IMR-90 (cell line): Measurements from ENCODE around the gene RIPOR3. TPM values are rescaled to one million over a fixed set of nuclear protein-coding genes. Genes with fewer than 3 reads are reported as not detected.

Source experiments
- ATAC-seq: fragments of 200-7000 bp; cut with Tn5 transposase; 2 replicates; pipeline ENCODE4 v1.9.1; 2020; ENCODE audit warnings: low read depth, mild to moderate bottlenecking, moderate library complexity
- BruUV-seq: library from RNA; stranded (reverse); fragments of 400-500 nt; replicated peaks from 2 replicates; lab custom pipeline; 2021; lab: Mats Ljungman, UMichigan
- CTCF ChIA-PET: fragments of 300-600 bp; formaldehyde crosslinking; extraction: SDS; loops from one replicate; lab custom pipeline; 2021; ENCODE audit warnings: antibody characterized with exemption; lab: Yijun Ruan, JAX
- POLR2A ChIA-PET: fragments of 300-600 bp; sonication (Branson Sonifier 250); formaldehyde crosslinking; loops from one replicate; lab custom pipeline; 2022; ENCODE audit warnings: antibody characterized with exemption; ENCODE audit not compliant: unreplicated experiment; lab: Charles Lee
- DNase-seq: peaks from one replicate; pipeline ENCODE4 v3.0.0; 2013
- H2AFZ ChIP-seq: replicated peaks from 2 replicates; pipeline ENCODE3; 2013; ENCODE audit warnings: low read length, mild to moderate bottlenecking; ENCODE audit not compliant: poor library complexity
- H2AK5ac ChIP-seq: 2 replicates; pipeline ENCODE4 v1.6.1; 2013; ENCODE audit warnings: low read depth, low read length, inconsistent platforms
- H2AK9ac ChIP-seq: replicated peaks from 2 replicates; pipeline ENCODE3; 2013; ENCODE audit warnings: mild to moderate bottlenecking, low read depth, low read length, moderate library complexity; ENCODE audit not compliant: poor library complexity
- H2BK120ac ChIP-seq: 2 replicates; pipeline ENCODE4 v1.6.1; 2013; ENCODE audit warnings: low read depth, low read length, inconsistent platforms
- H2BK15ac ChIP-seq: 3 replicates; pipeline ENCODE4 v1.6.1; 2013; ENCODE audit warnings: low read depth, low read length, inconsistent platforms
- H2BK20ac ChIP-seq: 2 replicates; pipeline ENCODE4 v1.6.1; 2013; ENCODE audit warnings: low read depth, mild to moderate bottlenecking, inconsistent platforms, low read length, moderate library complexity
- H2BK5ac ChIP-seq: 2 replicates; pipeline ENCODE4 v1.6.1; 2013; ENCODE audit warnings: mild to moderate bottlenecking, low read depth, low read length, inconsistent platforms; ENCODE audit not compliant: poor library complexity, severe bottlenecking
- H3K14ac ChIP-seq: replicated peaks from 2 replicates; pipeline ENCODE4 v1.6.1; 2013; ENCODE audit warnings: low read depth, low read length, inconsistent platforms
- H3K18ac ChIP-seq: 2 replicates; pipeline ENCODE4 v1.6.1; 2013; ENCODE audit warnings: low read depth, low read length, control low read depth
- H3K23ac ChIP-seq: 2 replicates; pipeline ENCODE4 v1.6.1; 2013; ENCODE audit warnings: low read depth, low read length, inconsistent platforms
- H3K27ac ChIP-seq: 2 replicates; pipeline ENCODE4 v1.5.1; 2013; ENCODE audit warnings: mild to moderate bottlenecking, control low read depth, low read length; ENCODE audit not compliant: insufficient read depth
- H3K27me3 ChIP-seq: 2 replicates; pipeline ENCODE4 v1.6.1; 2013; ENCODE audit warnings: low read length; ENCODE audit not compliant: control insufficient read depth, insufficient read depth
- H3K36me3 ChIP-seq: 2 replicates; pipeline ENCODE4 v1.6.1; 2013; ENCODE audit warnings: low read length, mixed read lengths; ENCODE audit not compliant: control insufficient read depth, insufficient read depth
- H3K4ac ChIP-seq: 2 replicates; pipeline ENCODE4 v1.6.1; 2013; ENCODE audit warnings: low read depth, low read length, inconsistent platforms
- H3K4me1 ChIP-seq: 2 replicates; pipeline ENCODE4 v1.6.1; 2013; ENCODE audit warnings: low read length, mixed read lengths; ENCODE audit not compliant: control insufficient read depth, insufficient read depth
- H3K4me2 ChIP-seq: 2 replicates; pipeline ENCODE4 v1.6.1; 2013; ENCODE audit warnings: low read depth, mild to moderate bottlenecking, control low read depth, low read length, moderate library complexity
- H3K4me3 ChIP-seq: 2 replicates; pipeline ENCODE4 v1.5.1; 2013; ENCODE audit warnings: low read depth, mild to moderate bottlenecking, control low read depth, low read length, moderate library complexity; ENCODE audit not compliant: insufficient read depth
- H3K56ac ChIP-seq: 2 replicates; pipeline ENCODE4 v1.6.1; 2013; ENCODE audit warnings: low read length, inconsistent platforms; ENCODE audit not compliant: insufficient read depth; ENCODE audit errors: extremely low read depth
- H3K79me1 ChIP-seq, 2 experiments: 2 replicates each; pipeline ENCODE4 v1.6.1; 2013; ENCODE audit warnings: low read length in 2 of 2, inconsistent platforms in 1 of 2, low read depth in 1 of 2
- H3K9ac ChIP-seq: 2 replicates; pipeline ENCODE4 v1.6.1; 2013; ENCODE audit warnings: low read depth, low read length, control low read depth
- H3K9me1 ChIP-seq: 2 replicates; pipeline ENCODE4 v1.6.1; 2013; ENCODE audit warnings: low read length, inconsistent platforms; ENCODE audit not compliant: insufficient read depth
- H3K9me3 ChIP-seq: 2 replicates; pipeline ENCODE4 v1.6.1; 2013; ENCODE audit warnings: low read length; ENCODE audit not compliant: control insufficient read depth, insufficient read depth
- H4K20me1 ChIP-seq: 2 replicates; pipeline ENCODE4 v1.6.1; 2013; ENCODE audit warnings: low read length, inconsistent platforms; ENCODE audit not compliant: insufficient read depth
- H4K5ac ChIP-seq: 2 replicates; pipeline ENCODE4 v1.6.1; 2013; ENCODE audit warnings: mild to moderate bottlenecking, low read depth, low read length, control low read depth
- H4K8ac ChIP-seq, 2 experiments: 2 replicates each; pipeline ENCODE4 v1.6.1; 2013; ENCODE audit warnings: low read depth in 2 of 2, low read length in 2 of 2, control low read depth in 1 of 2, inconsistent platforms in 1 of 2
- H4K91ac ChIP-seq: 2 replicates; pipeline ENCODE4 v1.6.1; 2013; ENCODE audit warnings: low read depth, low read length, inconsistent platforms; ENCODE audit not compliant: insufficient read depth
- BHLHE40 ChIP-seq: fragments of 150-350 bp; IDR thresholded peaks from 2 replicates; pipeline ENCODE4 v1.6.1; 2016; ENCODE audit warnings: mild to moderate bottlenecking, low read depth, low read length
- CEBPB ChIP-seq: IDR thresholded peaks from 2 replicates; pipeline ENCODE4 v1.6.1; 2012; ENCODE audit warnings: low read depth, low read length, improper control_type of control experiment
- CHD1 ChIP-seq: IDR thresholded peaks from 2 replicates; pipeline ENCODE4 v1.6.1; 2012; ENCODE audit warnings: low read depth, low read length, improper control_type of control experiment
- FOS ChIP-seq: fragments of 150-350 bp; IDR thresholded peaks from 2 replicates; pipeline ENCODE4 v1.6.1; 2016; ENCODE audit warnings: low read depth, low read length
- MAFK ChIP-seq: IDR thresholded peaks from 2 replicates; pipeline ENCODE4 v1.6.1; 2012; ENCODE audit warnings: low read depth, low read length, improper control_type of control experiment
- MAZ ChIP-seq: IDR thresholded peaks from 2 replicates; pipeline ENCODE4 v1.6.1; 2012; ENCODE audit warnings: low read depth, mild to moderate bottlenecking, low read length, improper control_type of control experiment, moderate library complexity, borderline replicate concordance
- MXI1 ChIP-seq: IDR thresholded peaks from 2 replicates; pipeline ENCODE4 v1.6.1; 2012; ENCODE audit warnings: low read depth, mild to moderate bottlenecking, low read length, moderate library complexity, borderline replicate concordance
- NFE2L2 ChIP-seq: fragments of 150-350 bp; IDR thresholded peaks from 2 replicates; pipeline ENCODE4 v1.6.1; 2016; ENCODE audit warnings: low read depth, mild to moderate bottlenecking, low read length
- POLR2A ChIP-seq: IDR thresholded peaks from 2 replicates; pipeline ENCODE4 v1.6.1; 2012; ENCODE audit warnings: mild to moderate bottlenecking, low read depth, low read length
- RAD21 ChIP-seq: IDR thresholded peaks from 2 replicates; pipeline ENCODE4 v1.6.1; 2012; ENCODE audit warnings: low read length, improper control_type of control experiment
- RCOR1 ChIP-seq: IDR thresholded peaks from 2 replicates; pipeline ENCODE4 v1.6.1; 2012; ENCODE audit warnings: mild to moderate bottlenecking, low read length, improper control_type of control experiment; ENCODE audit not compliant: insufficient replicate concordance
- RFX5 ChIP-seq: IDR thresholded peaks from 2 replicates; pipeline ENCODE4 v1.8.0; 2012; ENCODE audit warnings: low read depth, mild to moderate bottlenecking, low read length, moderate library complexity
- SMC3 ChIP-seq: fragments of 150-350 bp; IDR thresholded peaks from 2 replicates; pipeline ENCODE4 v1.6.1; 2016; ENCODE audit warnings: low read depth, mild to moderate bottlenecking, antibody characterized with exemption, low read length, moderate library complexity
- WGBS, 2 experiments: methylation state at CpG; one replicate each; pipeline versions ENCODE4 v1.1.5 to v1.1.7; 2013; ENCODE audit warnings: missing lambda C conversion rate in 2 of 2; ENCODE audit not compliant: insufficient read length in 1 of 2; ENCODE audit errors: extremely low coverage in 2 of 2; 5-methylcytosine and 5-hydroxymethylcytosine counted together
- dilution Hi-C: fragments of 300-500 bp; cut with HindIII; formaldehyde crosslinking; loops from one replicate; pipeline ENCODE4 v1.14.3; 2018; ENCODE audit warnings: low sequenced_read_pairs; ENCODE audit not compliant: unreplicated experiment
- in situ Hi-C: fragments of 300-500 bp; cut with MboI; formaldehyde crosslinking; loops from 3 replicates; pipeline ENCODE4 v1.14.3; 2019; ENCODE audit warnings: low sequenced_read_pairs, inconsistent platforms, mixed read lengths
- intact Hi-C: fragments of 100-400 bp; cut with micrococcal nuclease; formaldehyde crosslinking; loops from 2 replicates; pipeline ENCODE4 v1.10.0; 2022
- polyA plus RNA-seq, 3 experiments: library from polyadenylated mRNA; depleted of rRNA; stranded (reverse); fragments of >200 nt; gene quantifications; 2 replicates each; pipeline ENCODE4 v1.2.3, GENCODE V29; 2012; ENCODE audit warnings: low replicate concordance in 1 of 3
- total RNA-seq: library from RNA; depleted of rRNA; stranded (reverse); fragments of >200 nt; gene quantifications from 2 replicates; pipeline ENCODE4 v1.2.3, GENCODE V29; 2012
- TF ChIP-seq, protein P1 (sequence below): fragments of 150-350 bp; IDR thresholded peaks from 2 replicates; pipeline ENCODE4 v1.6.1; 2017; ENCODE audit warnings: mild to moderate bottlenecking, antibody characterized with exemption, low read length, low read depth
- TF ChIP-seq, protein P2 (sequence below): conservative IDR thresholded peaks from 2 replicates; pipeline ENCODE4 v1.5.1; 2012; ENCODE audit warnings: mild to moderate bottlenecking, low read depth, low read length, improper control_type of control experiment
- TF ChIP-seq, protein P3 (sequence below): fragments of 150-350 bp; IDR thresholded peaks from 2 replicates; pipeline ENCODE4 v1.6.1; 2016; ENCODE audit warnings: low read depth, mild to moderate bottlenecking, low read length, moderate library complexity, borderline replicate concordance

RIPOR3 gene
- total and polyA plus RNA-seq, 2 of the 4 experiments (the other 2 are of a cell fraction): 0.54 to 1.7 TPM

DNA sequence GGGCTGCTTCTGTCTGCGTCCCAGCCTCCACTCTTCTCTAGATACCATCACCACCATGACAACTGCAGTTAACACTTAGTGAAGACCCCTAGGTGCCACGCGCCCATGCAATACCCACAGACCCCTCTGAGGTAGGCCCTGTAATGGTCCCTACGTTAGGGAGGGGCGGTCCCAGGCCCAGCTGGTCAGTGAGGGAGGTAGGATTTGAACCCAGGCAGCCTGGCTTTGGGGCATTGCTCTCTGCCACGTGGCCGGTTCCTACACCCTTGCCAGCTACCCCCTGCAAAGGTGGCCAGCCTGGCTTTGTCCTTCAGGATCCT is 18.2 kb downstream of the RIPOR3 start:
- Histone ChIP-seq H3K4ac (no peak overlapping the region; the same call in 1 of the 2 replicates), H3K4me1 (peaks cover 8% of the 10 kb centered on the region), H2BK15ac (no peak overlapping the region), H4K8ac (no peak overlapping the region; a peak in 1 of 4 replicates), H3K27me3 (no peaks in the 10 kb centered on the region), H3K9me1 (peaks cover 10% of the 10 kb centered on the region; the same call in 1 of the 2 replicates), H2BK5ac (no peak overlapping the region), H2BK120ac (no peak overlapping the region), H3K9me3 (no peaks in the 10 kb centered on the region), H2BK20ac (no peak overlapping the region), H3K36me3 (no peaks in the 10 kb centered on the region), H3K9ac (no peak overlapping the region), H3K23ac (no peak overlapping the region), H3K4me3 (no peak overlapping the region), H3K27ac (no peak overlapping the region), H4K5ac (no peak overlapping the region), H4K20me1 (no peaks in the 10 kb centered on the region), H3K4me2 (no peak overlapping the region), H2AFZ (peak overlapping the region; percentile 46), H3K79me1 (peaks cover 0 to 5% of the 10 kb centered on the region in 2 experiments; a peak in 1 of 4 replicates), H3K14ac (no peak overlapping the region), H2AK9ac (no peak overlapping the region), H4K91ac (no peak overlapping the region), H2AK5ac (no peak overlapping the region), H3K56ac (no peak overlapping the region), H3K18ac (no peak overlapping the region)
- ChIA-PET CTCF (no interaction called here), POLR2A (no interaction called here)
- intact Hi-C loops (no loop called here), dilution Hi-C loops (no loop called here), in situ Hi-C loops (no loop called here)
- no peak for ATAC-seq
- TF ChIP-seq, protein P1, sequence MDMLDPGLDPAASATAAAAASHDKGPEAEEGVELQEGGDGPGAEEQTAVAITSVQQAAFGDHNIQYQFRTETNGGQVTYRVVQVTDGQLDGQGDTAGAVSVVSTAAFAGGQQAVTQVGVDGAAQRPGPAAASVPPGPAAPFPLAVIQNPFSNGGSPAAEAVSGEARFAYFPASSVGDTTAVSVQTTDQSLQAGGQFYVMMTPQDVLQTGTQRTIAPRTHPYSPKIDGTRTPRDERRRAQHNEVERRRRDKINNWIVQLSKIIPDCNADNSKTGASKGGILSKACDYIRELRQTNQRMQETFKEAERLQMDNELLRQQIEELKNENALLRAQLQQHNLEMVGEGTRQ: no peak
- TF ChIP-seq, protein P2, sequence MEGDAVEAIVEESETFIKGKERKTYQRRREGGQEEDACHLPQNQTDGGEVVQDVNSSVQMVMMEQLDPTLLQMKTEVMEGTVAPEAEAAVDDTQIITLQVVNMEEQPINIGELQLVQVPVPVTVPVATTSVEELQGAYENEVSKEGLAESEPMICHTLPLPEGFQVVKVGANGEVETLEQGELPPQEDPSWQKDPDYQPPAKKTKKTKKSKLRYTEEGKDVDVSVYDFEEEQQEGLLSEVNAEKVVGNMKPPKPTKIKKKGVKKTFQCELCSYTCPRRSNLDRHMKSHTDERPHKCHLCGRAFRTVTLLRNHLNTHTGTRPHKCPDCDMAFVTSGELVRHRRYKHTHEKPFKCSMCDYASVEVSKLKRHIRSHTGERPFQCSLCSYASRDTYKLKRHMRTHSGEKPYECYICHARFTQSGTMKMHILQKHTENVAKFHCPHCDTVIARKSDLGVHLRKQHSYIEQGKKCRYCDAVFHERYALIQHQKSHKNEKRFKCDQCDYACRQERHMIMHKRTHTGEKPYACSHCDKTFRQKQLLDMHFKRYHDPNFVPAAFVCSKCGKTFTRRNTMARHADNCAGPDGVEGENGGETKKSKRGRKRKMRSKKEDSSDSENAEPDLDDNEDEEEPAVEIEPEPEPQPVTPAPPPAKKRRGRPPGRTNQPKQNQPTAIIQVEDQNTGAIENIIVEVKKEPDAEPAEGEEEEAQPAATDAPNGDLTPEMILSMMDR: no peak
- TF ChIP-seq NFE2L2 (no peak), RCOR1 (no peak), MXI1 (no peak), FOS (no peak), RFX5 (no peak), CHD1 (no peak), POLR2A (no peak), RAD21 (no peak), CEBPB (no peak), MAZ (no peak), BHLHE40 (no peak), MAFK (no peak), SMC3 (no peak)
- TF ChIP-seq, protein P3, sequence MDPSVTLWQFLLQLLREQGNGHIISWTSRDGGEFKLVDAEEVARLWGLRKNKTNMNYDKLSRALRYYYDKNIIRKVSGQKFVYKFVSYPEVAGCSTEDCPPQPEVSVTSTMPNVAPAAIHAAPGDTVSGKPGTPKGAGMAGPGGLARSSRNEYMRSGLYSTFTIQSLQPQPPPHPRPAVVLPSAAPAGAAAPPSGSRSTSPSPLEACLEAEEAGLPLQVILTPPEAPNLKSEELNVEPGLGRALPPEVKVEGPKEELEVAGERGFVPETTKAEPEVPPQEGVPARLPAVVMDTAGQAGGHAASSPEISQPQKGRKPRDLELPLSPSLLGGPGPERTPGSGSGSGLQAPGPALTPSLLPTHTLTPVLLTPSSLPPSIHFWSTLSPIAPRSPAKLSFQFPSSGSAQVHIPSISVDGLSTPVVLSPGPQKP: no peak
- WGBS, 2 experiments: 100% methylated on average over 1 of the region's 7 CpGs; no CpG with 5 or more reads in 1 of the 2 experiments
- no TSS peak for BruUV-seq
- DNase-seq: no peak
